NB4 (cell line): Measurements from ENCODE around the gene PTGER1.

Experiments
- POLR2A ChIP-seq: IDR thresholded peaks from 2 replicates; pipeline ENCODE4 v1.6.1; 2011; ENCODE audit warnings: mild to moderate bottlenecking; ENCODE audit not compliant: insufficient read length; ENCODE audit errors: extremely low read depth
- TF ChIP-seq, protein P1 (sequence below): IDR thresholded peaks from one replicate; pipeline ENCODE4 v1.5.1; 2012; ENCODE audit warnings: low read depth, low read length

DNA sequence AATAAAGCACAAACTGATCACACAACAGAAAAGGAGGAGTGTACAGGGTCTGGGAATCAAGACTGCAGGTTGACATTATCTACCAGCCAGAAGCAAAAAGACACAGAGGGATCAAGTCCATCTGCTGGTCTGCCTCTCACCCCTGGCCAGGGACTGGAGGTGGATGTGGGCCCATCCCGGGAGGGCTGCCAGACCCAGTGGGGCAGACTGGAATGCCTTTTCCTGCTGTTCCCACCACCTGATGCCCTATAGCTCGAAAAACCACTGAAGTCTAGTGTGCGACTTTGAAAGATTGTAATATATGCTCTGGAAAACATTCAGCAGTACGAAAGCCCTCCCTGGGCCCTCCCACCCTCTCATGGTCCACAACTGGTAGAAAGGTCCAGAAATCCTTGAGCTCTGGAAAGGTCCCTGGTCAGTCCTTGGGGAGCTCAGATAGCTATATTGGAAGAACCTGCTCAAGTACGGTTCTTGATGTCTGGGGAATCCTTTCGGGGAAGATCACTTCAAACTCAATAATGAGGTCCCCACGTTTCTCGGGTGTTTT is 40.4 kb upstream of the PTGER1 start:
- TF ChIP-seq, protein P1, sequence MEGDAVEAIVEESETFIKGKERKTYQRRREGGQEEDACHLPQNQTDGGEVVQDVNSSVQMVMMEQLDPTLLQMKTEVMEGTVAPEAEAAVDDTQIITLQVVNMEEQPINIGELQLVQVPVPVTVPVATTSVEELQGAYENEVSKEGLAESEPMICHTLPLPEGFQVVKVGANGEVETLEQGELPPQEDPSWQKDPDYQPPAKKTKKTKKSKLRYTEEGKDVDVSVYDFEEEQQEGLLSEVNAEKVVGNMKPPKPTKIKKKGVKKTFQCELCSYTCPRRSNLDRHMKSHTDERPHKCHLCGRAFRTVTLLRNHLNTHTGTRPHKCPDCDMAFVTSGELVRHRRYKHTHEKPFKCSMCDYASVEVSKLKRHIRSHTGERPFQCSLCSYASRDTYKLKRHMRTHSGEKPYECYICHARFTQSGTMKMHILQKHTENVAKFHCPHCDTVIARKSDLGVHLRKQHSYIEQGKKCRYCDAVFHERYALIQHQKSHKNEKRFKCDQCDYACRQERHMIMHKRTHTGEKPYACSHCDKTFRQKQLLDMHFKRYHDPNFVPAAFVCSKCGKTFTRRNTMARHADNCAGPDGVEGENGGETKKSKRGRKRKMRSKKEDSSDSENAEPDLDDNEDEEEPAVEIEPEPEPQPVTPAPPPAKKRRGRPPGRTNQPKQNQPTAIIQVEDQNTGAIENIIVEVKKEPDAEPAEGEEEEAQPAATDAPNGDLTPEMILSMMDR = no peak
- TF ChIP-seq POLR2A = no peak
